Calu3 (cell line): ENCODE measurements around the gene PRELID1. TPM values are rescaled to one million over a fixed set of nuclear protein-coding genes. Genes with fewer than 3 reads are reported as not detected.

Experiments
- BruUV-seq: library from RNA; stranded (reverse); fragments of 400-500 nt; replicated peaks from 2 replicates; lab custom pipeline; 2021; lab: Mats Ljungman, UMichigan
- CTCF ChIA-PET: fragments of 300-600 bp; sonication (Branson Sonifier 250); formaldehyde crosslinking; loops from one replicate; lab custom pipeline; 2022; ENCODE audit warnings: antibody characterized with exemption; lab: Charles Lee
- DNase-seq: peaks from one replicate; pipeline ENCODE4 v3.0.0; 2022
- H3K27ac Mint-ChIP-seq: one replicate; pipeline ENCODE4 v1.8.0; 2022; ENCODE audit warnings: mixed read lengths; ENCODE audit not compliant: unreplicated experiment
- H3K27me3 Mint-ChIP-seq: one replicate; pipeline ENCODE4 v1.8.0; 2022; ENCODE audit warnings: mixed read lengths; ENCODE audit not compliant: unreplicated experiment
- H3K36me3 Mint-ChIP-seq: one replicate; pipeline ENCODE4 v1.8.0; 2022; ENCODE audit warnings: mild to moderate bottlenecking, moderate library complexity, mixed read lengths; ENCODE audit not compliant: insufficient read depth, unreplicated experiment
- H3K4me1 Mint-ChIP-seq: one replicate; pipeline ENCODE4 v1.8.0; 2022; ENCODE audit warnings: mild to moderate bottlenecking, low read depth, mixed read lengths; ENCODE audit not compliant: unreplicated experiment
- H3K4me3 Mint-ChIP-seq: one replicate; pipeline ENCODE4 v1.8.0; 2022; ENCODE audit warnings: mild to moderate bottlenecking, low read depth, moderate library complexity, mixed read lengths; ENCODE audit not compliant: unreplicated experiment
- H3K9me3 Mint-ChIP-seq: one replicate; pipeline ENCODE4 v1.8.0; 2022; ENCODE audit warnings: low read depth, mixed read lengths; ENCODE audit not compliant: unreplicated experiment
- CTCF ChIP-seq: fragments of 200-600 bp; IDR thresholded peaks from one replicate; pipeline ENCODE4 v1.8.0; 2022; ENCODE audit warnings: antibody characterized with exemption; ENCODE audit not compliant: unreplicated experiment
- intact Hi-C: fragments of 100-400 bp; cut with micrococcal nuclease; formaldehyde crosslinking; loops from one replicate; pipeline ENCODE4 v1.10.0; 2022; ENCODE audit not compliant: unreplicated experiment
- total RNA-seq: library from RNA; stranded (reverse); gene quantifications from 2 replicates; pipeline ENCODE4 v1.2.3, GENCODE V29; 2022

PRELID1 gene
- total RNA-seq, 1 experiment from 2014 or later: 217 TPM

DNA sequence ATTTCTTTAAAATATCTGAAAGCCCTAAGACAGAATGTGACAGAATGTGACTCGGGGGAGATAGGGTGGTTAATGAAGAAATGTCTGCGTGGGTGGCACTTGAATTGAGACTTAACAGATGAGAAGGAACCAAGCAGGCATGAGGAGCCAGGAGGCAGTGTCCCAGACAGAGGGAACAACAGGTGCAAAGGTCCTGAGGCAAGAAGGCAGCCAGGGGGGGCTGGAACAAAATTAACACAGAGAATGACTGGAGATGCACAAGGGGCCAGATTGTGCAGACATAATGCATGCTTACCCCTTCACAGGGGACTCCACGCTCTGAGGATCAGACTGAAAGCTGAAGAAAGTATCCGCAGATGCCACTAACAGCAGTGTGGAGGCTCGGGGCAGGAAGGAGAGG lies 46.2 kb downstream of the PRELID1 start:
- intact Hi-C loops: loop anchor here (5.0 kb wide), 1 partner anchor 32 kb away; no protein-coding TSS in a partner anchor
- Mint-ChIP-seq H3K27me3 (no peaks in the 10 kb centered on the region), H3K36me3 (peaks cover 73% of the 10 kb centered on the region), H3K4me1 (peaks cover 53% of the 10 kb centered on the region), H3K9me3 (peaks cover 5% of the 10 kb centered on the region), H3K27ac (peak overlapping the region; percentile 77), H3K4me3 (peak overlapping the region; percentile 86)
- DNase-seq: no peak
- CTCF ChIA-PET: interaction anchor here (1.5 to 3.3 kb wide), 3 partner anchors 11 to 40 kb away, joined by 3 to 11 read pairs (median 9); no protein-coding TSS in a partner anchor
- no peak for TF ChIP-seq CTCF
- no TSS peak for BruUV-seq

- Mint-ChIP-seq H3K27me3 (no peaks in the 10 kb centered on the region), H3K27ac (peak overlapping the region; percentile 96), H3K36me3 (peaks cover 68% of the 10 kb centered on the region), H3K4me3 (peak overlapping the region; percentile 86), H3K9me3 (peaks cover 5% of the 10 kb centered on the region), H3K4me1 (peaks cover 61% of the 10 kb centered on the region)
- CTCF ChIA-PET: interaction anchor here (0.6 to 3.3 kb wide), 10 partner anchors 12 to 1589 kb away, joined by 3 to 16 read pairs (median 6); no protein-coding TSS in a partner anchor
- TF ChIP-seq CTCF: no peak
- no peak for DNase-seq
- TSS peak; percentile 36 for BruUV-seq
- intact Hi-C loops: loop anchor here (5.0 kb wide), 1 partner anchor 34 kb away; no protein-coding TSS in a partner anchor
Observed at GRCh38 chr5:177350776-177351391, 47.3 kb downstream of the PRELID1 start.

DNA sequence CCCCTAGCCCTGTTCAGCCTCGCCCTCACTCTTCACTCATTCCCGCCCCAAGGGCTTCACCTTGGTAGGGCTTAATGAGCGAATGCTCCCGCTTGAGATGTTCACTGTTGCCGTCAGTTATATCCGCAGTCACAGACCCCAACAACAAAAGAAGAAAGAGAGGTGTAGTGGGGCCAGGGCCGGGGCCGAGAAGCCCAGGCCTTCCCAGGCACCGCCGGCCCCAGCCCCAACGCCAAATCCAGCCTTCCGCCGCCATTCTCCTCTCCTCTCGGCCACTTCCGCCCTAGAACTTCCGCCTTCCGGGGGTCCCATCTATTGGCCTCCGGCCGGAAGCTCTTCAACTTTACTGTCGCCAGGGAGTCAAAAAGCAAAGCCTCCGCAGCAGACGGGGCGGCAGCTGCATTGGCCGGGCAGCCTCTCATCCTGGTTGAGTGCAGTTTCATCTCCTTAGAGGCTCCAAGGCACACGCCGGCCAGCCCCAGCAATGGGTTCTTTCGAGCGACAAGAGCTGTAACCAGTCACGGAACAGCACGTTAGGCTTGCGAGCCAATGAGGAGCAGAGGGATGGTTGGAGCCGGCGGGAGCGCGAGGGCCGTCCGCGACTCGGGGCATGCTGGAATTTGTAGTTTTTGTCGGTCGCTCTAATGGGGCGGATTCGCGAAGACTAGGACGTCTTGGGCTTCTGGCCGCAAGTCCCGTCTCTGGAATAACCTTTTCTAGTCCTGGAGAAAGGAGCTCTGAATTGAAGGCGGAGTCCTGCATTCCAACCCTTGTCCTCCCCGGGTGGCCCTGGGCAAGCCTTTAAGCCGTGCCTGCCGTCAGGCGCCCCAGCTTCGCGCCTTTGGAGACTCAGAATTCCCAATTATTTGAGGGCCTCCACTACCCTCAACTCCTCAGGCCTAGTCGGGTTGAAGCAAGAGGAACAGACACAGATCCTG lies 48.1 kb downstream of the PRELID1 start, which contains the start of gene LMAN2:
Gene LMAN2 (minus strand): TSS at position 277 of the 938 bp plus-strand sequence. CDS start 21 bp downstream, at position 256.
- Mint-ChIP-seq H3K36me3 (peaks cover 60% of the 10 kb centered on the region), H3K27ac (peak within 1 kb of the TSS; percentile 96), H3K4me1 (peaks cover 57% of the 10 kb centered on the region), H3K27me3 (no peaks in the 10 kb centered on the region), H3K9me3 (peaks cover 5% of the 10 kb centered on the region), H3K4me3 (peak within 1 kb of the TSS; percentile 86)
- TSS peak; percentile 83 for BruUV-seq
- intact Hi-C loops: loop anchor here (5.0 kb wide), 1 partner anchor 34 kb away; no protein-coding TSS in a partner anchor
- CTCF ChIA-PET: interaction anchor here (0.6 to 3.3 kb wide), 14 partner anchors 17 to 1590 kb away, joined by 3 to 16 read pairs (median 4); no protein-coding TSS in a partner anchor
- no peak for TF ChIP-seq CTCF
- peak; percentile 94 for DNase-seq

DNA sequence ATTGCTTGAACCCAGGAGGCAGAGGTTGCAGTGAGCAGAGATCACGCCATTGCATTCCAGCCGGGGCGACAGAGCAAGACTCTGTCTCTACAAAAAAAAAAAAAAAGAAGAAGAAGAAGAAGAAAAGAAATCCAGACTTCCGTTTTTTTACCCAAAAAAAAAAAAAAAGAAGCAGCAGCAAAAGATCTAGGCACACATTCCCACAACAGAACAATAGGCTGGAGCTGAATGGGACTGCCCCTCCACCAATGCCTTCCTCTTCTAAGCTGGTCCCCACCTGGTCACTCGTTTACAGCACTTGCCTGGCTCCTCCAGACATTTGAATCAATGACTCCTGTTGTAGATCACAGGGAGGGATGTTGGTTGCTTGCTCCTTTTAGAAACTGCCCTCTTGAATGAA lies 49.5 kb downstream of the PRELID1 start:
- Mint-ChIP-seq H3K9me3 (peaks cover 5% of the 10 kb centered on the region), H3K36me3 (peaks cover 51% of the 10 kb centered on the region), H3K4me1 (peaks cover 58% of the 10 kb centered on the region), H3K27me3 (no peaks in the 10 kb centered on the region), H3K27ac (no peak overlapping the region), H3K4me3 (no peak overlapping the region)
- TF ChIP-seq CTCF: no peak
- CTCF ChIA-PET: interaction anchor here (1.9 kb wide), 1 partner anchor 26 kb away, joined by 7 read pairs; no protein-coding TSS in a partner anchor
- DNase-seq: no peak
- intact Hi-C loops: loop anchor here (5.0 kb wide), 1 partner anchor 36 kb away; no protein-coding TSS in a partner anchor
- BruUV-seq: no TSS peak
